HAP-1 (cell line): ENCODE data around the gene MMP17.

Experiments used
- DNase-seq, 2 experiments: peaks; one replicate each; pipeline ENCODE4 v3.0.0-alpha.2; 2016 to 2020; ENCODE audit warnings: low spot score in 2 of 2
- H3K27me3 ChIP-seq: fragments of 250-450 bp; sonication (Bioruptor Pico); 2 replicates; pipeline ENCODE4 v1.5.1; 2020; ENCODE audit warnings: low read depth, mild to moderate bottlenecking, moderate library complexity
- H3K36me3 ChIP-seq: fragments of 250-450 bp; sonication (Bioruptor Pico); replicated peaks from 2 replicates; pipeline ENCODE4 v1.5.1; 2020; ENCODE audit warnings: mild to moderate bottlenecking
- H3K4me1 ChIP-seq: fragments of 250-450 bp; sonication (Bioruptor Pico); 2 replicates; pipeline ENCODE4 v1.5.1; 2020; ENCODE audit warnings: mild to moderate bottlenecking
- H3K4me3 ChIP-seq: fragments of 250-450 bp; sonication (Bioruptor Pico); 2 replicates; pipeline ENCODE4 v1.5.1; 2020; ENCODE audit warnings: mild to moderate bottlenecking, moderate library complexity
- H3K9me3 ChIP-seq: fragments of 250-450 bp; sonication (Bioruptor Pico); 2 replicates; pipeline ENCODE4 v1.5.1; 2020; ENCODE audit warnings: mild to moderate bottlenecking, moderate library complexity
- in situ Hi-C: fragments of 300-500 bp; cut with MboI; formaldehyde crosslinking; loops from 3 replicates; pipeline ENCODE4 v1.14.3; 2020; ENCODE audit warnings: low sequenced_read_pairs, inconsistent platforms, mixed read lengths

Gene MMP17

DNA sequence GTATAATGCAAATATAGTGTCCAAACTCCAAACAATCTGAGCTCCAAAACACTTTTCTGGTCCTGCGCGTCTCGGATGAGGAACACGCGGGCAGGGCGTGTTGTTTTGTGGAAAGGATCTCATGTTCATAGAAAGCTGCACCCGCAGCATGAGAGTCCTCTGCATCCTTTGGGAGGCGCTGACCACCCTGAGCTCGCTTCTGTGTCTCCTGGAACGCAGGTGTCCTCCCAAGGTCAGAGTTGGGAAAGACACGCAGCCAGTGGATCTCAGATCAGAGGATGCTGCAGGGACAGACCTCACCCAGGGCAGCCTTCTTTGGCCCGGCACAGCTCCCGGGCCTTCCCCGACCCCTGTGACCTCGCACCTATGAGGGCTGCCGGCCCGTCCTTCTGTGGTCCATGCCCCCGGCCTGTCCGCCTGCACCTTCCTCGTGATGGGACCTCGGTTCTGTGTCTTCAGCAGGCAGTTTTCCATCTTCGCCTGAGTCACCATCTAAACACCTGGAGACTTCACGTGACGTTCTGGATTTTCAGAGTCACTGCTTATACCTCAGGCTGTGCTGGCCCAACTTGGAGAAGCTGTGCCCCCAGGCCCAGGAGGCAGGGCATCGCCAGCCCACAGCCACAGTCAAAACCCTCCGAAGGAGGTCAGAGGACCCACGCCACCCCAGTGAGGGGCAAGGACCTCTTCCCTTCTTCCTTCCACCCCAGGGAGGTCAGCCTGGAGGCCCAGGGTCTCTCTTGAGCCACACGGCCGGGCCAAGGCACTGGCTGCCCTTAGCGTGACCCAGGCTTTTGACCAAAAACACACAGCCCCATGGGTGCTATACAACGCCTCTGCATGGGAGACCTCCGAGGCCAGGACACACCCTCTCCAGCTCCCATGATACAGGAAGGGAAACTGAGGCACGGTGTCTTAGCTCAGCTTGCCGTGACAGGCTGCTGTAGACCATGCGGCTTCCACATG is 25.9 kb downstream of the MMP17 start:
- Histone ChIP-seq H3K36me3 (peaks cover 9% of the 10 kb centered on the region), H3K9me3 (no peaks in the 10 kb centered on the region), H3K4me3 (no peak overlapping the region), H3K27me3 (no peaks in the 10 kb centered on the region), H3K4me1 (no peaks in the 10 kb centered on the region)
- in situ Hi-C loops = no loop called here
- DNase-seq = no peak

DNA sequence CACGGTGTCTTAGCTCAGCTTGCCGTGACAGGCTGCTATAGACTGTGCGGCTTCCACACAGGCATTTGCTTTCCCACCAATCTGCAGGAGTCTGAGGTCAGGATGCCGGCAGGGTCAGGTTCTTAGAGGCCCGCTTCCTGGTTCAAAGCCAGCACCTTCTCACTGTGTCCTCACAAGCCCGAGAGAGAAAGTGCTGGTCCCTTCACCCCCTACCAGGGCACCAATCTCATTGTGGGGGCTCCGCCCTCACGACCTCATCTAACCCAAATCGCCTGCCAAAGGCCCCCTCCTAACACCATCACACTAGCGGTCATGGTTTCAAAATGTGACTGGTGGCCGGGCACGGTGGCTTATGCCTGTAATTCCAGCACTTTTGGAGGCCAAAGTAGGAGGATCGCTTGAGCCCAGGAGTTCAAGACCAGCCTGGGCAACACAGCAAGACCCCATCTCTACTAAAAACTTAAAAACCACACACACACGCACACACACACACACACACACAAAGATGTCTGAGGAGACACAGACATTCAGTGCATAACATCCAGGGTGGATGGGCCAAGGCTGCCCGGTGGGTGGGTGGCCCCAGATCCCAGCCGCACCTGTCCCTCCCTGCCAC is 26.8 kb downstream of the MMP17 start:
- Histone ChIP-seq H3K4me3 (no peak overlapping the region), H3K4me1 (peaks cover 2% of the 10 kb centered on the region), H3K36me3 (peaks cover 5% of the 10 kb centered on the region), H3K9me3 (no peaks in the 10 kb centered on the region), H3K27me3 (no peaks in the 10 kb centered on the region)
- in situ Hi-C loops = no loop called here
- no peak for DNase-seq

DNA sequence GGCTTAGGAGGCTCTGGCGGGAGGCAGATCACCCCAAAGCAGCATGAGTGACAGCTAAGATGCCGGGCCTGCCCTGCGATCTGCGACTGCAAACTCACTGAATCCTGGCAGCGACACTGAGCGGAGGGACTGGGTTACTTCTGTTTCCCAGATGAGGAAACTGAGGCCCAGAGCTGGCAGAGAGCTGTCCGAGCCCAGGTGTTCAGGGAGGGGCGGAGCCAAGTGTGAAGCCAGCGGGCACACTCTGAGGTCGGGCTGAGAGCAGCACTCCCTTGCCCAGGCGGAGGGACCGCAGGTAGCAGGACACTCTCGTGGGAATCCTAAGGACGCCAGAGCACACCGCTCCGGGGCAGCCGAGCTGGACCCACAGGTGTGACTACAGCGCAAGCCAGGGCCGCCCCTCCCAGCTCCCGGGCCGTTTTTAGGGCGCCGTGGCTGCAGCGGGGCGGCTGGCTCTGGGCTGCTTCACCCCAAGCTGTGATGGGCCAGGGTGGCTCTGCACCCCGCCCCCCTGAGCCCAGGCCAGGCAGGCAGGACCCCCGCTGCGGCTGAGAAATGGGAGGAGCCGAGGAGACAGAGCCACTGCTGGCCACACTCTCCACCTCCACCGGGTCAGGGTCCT is 27.4 kb downstream of the MMP17 start:
- Histone ChIP-seq H3K9me3 (no peaks in the 10 kb centered on the region), H3K36me3 (peaks cover 5% of the 10 kb centered on the region), H3K4me1 (peaks cover 7% of the 10 kb centered on the region), H3K4me3 (no peak overlapping the region), H3K27me3 (no peaks in the 10 kb centered on the region)
- in situ Hi-C loops = no loop called here
- no peak for DNase-seq

- in situ Hi-C loops = no loop called here
- H3K4me3 ChIP-seq = no peak overlapping the region
- no peaks in the 10 kb centered on the region for H3K27me3 ChIP-seq
- DNase-seq = no peak
- peaks cover 14% of the 10 kb centered on the region for H3K4me1 ChIP-seq
- H3K9me3 ChIP-seq = no peaks in the 10 kb centered on the region
- H3K36me3 ChIP-seq = no peaks in the 10 kb centered on the region; the same call in 1 of the 2 replicates
Observed at GRCh38 chr12:131856366-131857097, 28.3 kb downstream of the MMP17 start.

GRCh38 chr12:131857908-131858850 is 30.0 kb downstream of the MMP17 start:
- Histone ChIP-seq H3K9me3 (no peaks in the 10 kb centered on the region), H3K27me3 (no peaks in the 10 kb centered on the region), H3K4me3 (no peak overlapping the region), H3K4me1 (peaks cover 19% of the 10 kb centered on the region), H3K36me3 (no peaks in the 10 kb centered on the region)
- no peak for DNase-seq
- in situ Hi-C loops = no loop called here

DNA sequence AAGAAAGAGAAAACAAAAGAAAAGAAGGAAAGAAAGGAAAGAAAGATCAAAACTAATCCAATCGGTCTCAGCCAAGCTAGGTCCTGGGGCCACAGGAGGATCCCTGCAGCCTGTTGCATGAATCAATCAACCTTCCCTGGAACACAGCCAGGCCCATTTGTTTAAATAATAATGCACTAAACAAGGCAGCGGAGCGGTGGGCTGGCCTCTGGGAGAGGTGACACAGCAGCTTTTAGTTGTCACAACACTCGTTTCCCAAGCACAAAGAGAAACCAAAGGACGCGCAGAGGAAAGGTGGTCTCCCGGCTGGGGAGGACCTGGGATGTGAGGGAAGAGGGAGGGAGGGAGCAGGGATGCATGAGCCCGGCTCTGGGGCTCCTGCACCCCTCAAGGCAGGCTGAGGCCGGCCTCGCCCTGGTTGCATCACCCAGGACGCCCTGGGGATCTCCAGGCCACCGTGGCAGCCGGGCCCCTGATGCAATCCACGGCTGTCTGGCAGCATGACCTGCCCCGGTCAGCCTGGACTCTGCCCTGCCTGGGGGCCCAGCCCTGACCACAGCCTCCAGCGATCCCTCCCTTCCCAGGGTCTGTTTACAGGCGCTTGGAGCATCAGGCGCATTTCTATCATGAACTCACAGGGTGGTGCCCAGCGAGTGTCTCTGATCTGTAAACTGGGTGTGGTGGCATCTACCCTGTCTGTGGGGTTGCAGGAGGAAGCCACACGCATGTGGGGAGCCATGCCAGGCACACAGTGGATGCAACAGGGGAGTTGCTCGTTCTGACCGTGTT is 32.5 kb downstream of the MMP17 start:
- Histone ChIP-seq H3K36me3 (no peaks in the 10 kb centered on the region), H3K27me3 (no peaks in the 10 kb centered on the region), H3K9me3 (no peaks in the 10 kb centered on the region), H3K4me1 (peaks cover 19% of the 10 kb centered on the region), H3K4me3 (peak overlapping the region; percentile 21)
- in situ Hi-C loops = no loop called here
- peak; percentile 92 to 97 for DNase-seq

GRCh38 chr12:131861261-131862083 is 33.3 kb downstream of the MMP17 start:
- DNase-seq = no peak
- no peak overlapping the region for H3K4me3 ChIP-seq
- no peaks in the 10 kb centered on the region for H3K36me3 ChIP-seq
- in situ Hi-C loops = no loop called here
- peaks cover 19% of the 10 kb centered on the region for H3K4me1 ChIP-seq
- no peaks in the 10 kb centered on the region for H3K27me3 ChIP-seq
- H3K9me3 ChIP-seq = no peaks in the 10 kb centered on the region

GRCh38 chr12:131862084-131862441 is 33.9 kb downstream of the MMP17 start:
- Histone ChIP-seq H3K9me3 (no peaks in the 10 kb centered on the region), H3K4me3 (no peak overlapping the region), H3K4me1 (peaks cover 19% of the 10 kb centered on the region), H3K27me3 (no peaks in the 10 kb centered on the region), H3K36me3 (no peaks in the 10 kb centered on the region)
- in situ Hi-C loops = no loop called here
- no peak for DNase-seq

DNA sequence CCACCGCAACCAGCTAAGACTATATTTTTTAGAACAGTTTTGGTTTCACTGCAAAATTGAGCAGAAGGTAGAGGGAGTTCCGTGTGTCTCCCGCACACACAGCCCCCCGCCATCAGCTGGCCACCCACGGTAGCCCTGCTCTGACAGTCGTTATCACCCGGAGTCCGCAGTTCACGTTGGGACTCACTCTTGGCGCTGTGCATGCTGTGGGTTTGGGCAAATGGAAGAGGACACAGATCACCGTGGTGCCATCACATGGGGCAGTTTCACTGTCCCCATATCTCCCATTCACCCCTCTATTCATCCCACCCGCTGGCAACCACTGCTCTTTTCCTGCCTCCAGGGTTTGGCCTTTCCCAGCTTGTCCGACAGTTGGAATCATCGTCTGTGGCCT is 34.4 kb downstream of the MMP17 start:
- in situ Hi-C loops = no loop called here
- DNase-seq = no peak
- H3K27me3 ChIP-seq = no peaks in the 10 kb centered on the region
- H3K36me3 ChIP-seq = no peaks in the 10 kb centered on the region
- no peak overlapping the region for H3K4me3 ChIP-seq
- H3K9me3 ChIP-seq = no peaks in the 10 kb centered on the region
- H3K4me1 ChIP-seq = peaks cover 19% of the 10 kb centered on the region

GRCh38 chr12:131862994-131863710 is 35.0 kb downstream of the MMP17 start:
- no peaks in the 10 kb centered on the region for H3K27me3 ChIP-seq
- H3K4me3 ChIP-seq = no peak overlapping the region
- H3K9me3 ChIP-seq = no peaks in the 10 kb centered on the region
- peaks cover 19% of the 10 kb centered on the region for H3K4me1 ChIP-seq
- peak in 1 of 2 experiments; percentile 52 for DNase-seq
- H3K36me3 ChIP-seq = no peaks in the 10 kb centered on the region
- in situ Hi-C loops = no loop called here

DNA sequence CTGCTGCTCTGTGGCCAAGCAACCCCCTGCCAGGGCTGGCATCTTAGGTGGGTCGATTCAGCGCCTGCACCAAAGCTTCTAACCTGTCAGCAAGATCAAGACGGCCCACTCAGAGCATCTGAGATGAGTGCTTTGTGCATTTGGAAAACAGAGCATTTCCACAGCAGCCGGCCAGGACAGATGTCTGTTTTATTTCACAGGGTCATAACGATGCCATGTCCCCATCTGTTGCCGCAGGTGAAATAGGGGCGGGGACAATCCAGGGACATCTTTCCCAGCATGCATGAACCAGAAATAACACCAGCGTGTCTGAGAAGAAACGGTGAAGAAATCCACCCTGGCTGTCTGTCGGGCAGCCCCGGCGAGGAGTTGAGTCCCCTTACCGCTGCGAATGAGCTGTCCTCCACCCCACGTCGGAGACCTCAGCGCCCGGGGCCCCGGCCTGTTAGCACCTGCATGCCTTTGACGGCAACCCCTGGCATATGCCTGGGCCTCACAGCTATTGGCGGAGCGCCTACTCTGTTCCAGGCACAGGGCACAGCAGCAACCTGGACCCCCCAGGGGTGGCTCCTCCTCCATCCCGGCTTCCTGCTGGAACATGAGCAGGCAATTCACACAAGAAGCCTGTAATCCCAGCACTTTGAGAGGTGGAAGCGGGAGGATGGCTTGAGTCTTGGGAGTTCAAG is 35.7 kb downstream of the MMP17 start:
- Histone ChIP-seq H3K27me3 (no peaks in the 10 kb centered on the region), H3K4me1 (peaks cover 19% of the 10 kb centered on the region), H3K9me3 (no peaks in the 10 kb centered on the region), H3K36me3 (no peaks in the 10 kb centered on the region), H3K4me3 (no peak overlapping the region)
- in situ Hi-C loops = no loop called here
- no peak for DNase-seq
